ENCODE measurements around the gene XIRP1. TPM values are rescaled to one million over a fixed set of nuclear protein-coding genes. Genes with fewer than 3 reads are reported as not detected.

The XIRP1 gene
- total and polyA plus RNA-seq, 7 donors, result 111 to 2,126 (median 601) TPM

GRCh38 chr3:39146611-39147591 is 45.5 kb downstream of the XIRP1 start:
- 15 to 22% (median 16%) methylated on average over 14 to 15 of the region's 15 CpGs for WGBS, 3 donors
- H3K27ac ChIP-seq, result peak overlapping the region; percentile 99
- H3K4me1 ChIP-seq, result peaks cover 73% of the 10 kb centered on the region
- H3K9me3 ChIP-seq, result no peaks in the 10 kb centered on the region
- no peak for TF ChIP-seq CTCF (IDR thresholded peaks at IDR 0.05)
- H3K27me3 ChIP-seq (ENCODE audit: insufficient read depth in 3 of 3, low read length in 2 of 3), result no peaks in the 10 kb centered on the region
- peak; percentile 91 to 93 for DNase-seq
- peak overlapping the region; percentile 93 for H3K4me3 ChIP-seq
- peak; percentile 64 to 77 (median 74) for ATAC-seq
- peaks cover 8 to 46% of the 10 kb centered on the region in 2 donors for H3K36me3 ChIP-seq (ENCODE audit: insufficient read depth in 1 of 2, low read depth in 1 of 2)
- intact Hi-C loops (cut with DNase I), result loop anchor here in 1 of 2 donors (5.0 kb wide), 1 partner anchor 40 kb away; the partner anchor contains the start of genes GORASP1 and TTC21A

GRCh38 chr3:39146083-39146501 is 46.3 kb downstream of the XIRP1 start:
- ATAC-seq, result no peak
- intact Hi-C loops (cut with DNase I), result loop anchor here in 1 of 2 donors (5.0 kb wide), 1 partner anchor 39 kb away; the partner anchor contains the start of genes GORASP1 and TTC21A
- Histone ChIP-seq H3K4me1 (peaks cover 73% of the 10 kb centered on the region), H3K27me3 (ENCODE audit: insufficient read depth in 3 of 3, low read length in 2 of 3) (no peaks in the 10 kb centered on the region), H3K36me3 (ENCODE audit: insufficient read depth in 1 of 2, low read depth in 1 of 2) (peaks cover 8 to 54% of the 10 kb centered on the region in 2 donors), H3K27ac (peak overlapping the region; percentile 99), H3K9me3 (no peaks in the 10 kb centered on the region), H3K4me3 (no peak overlapping the region)
- TF ChIP-seq CTCF (IDR thresholded peaks at IDR 0.05), result no peak
- no peak for DNase-seq
- 53 to 58% (median 54%) methylated on average over 11 of the region's 11 CpGs for WGBS, 3 donors

GRCh38 chr3:39144748-39145380 is 47.5 kb downstream of the XIRP1 start:
- DNase-seq (no peak), ATAC-seq (no peak)
- peaks cover 68% of the 10 kb centered on the region for H3K4me1 ChIP-seq
- H3K27me3 ChIP-seq (ENCODE audit: insufficient read depth in 3 of 3, low read length in 2 of 3), result no peaks in the 10 kb centered on the region
- intact Hi-C loops (cut with DNase I), result loop anchor here (5.0 kb wide), 1 partner anchor 38 kb away; the partner anchor contains the start of genes GORASP1 (in 2 of the 2) and TTC21A (in 2 of the 2)
- no peak for TF ChIP-seq CTCF (IDR thresholded peaks at IDR 0.05)
- H3K36me3 ChIP-seq (ENCODE audit: insufficient read depth in 1 of 2, low read depth in 1 of 2), result peaks cover 8 to 66% of the 10 kb centered on the region in 2 donors
- H3K27ac ChIP-seq, result no peak overlapping the region
- WGBS, 3 donors, result 92 to 97% (median 94%) methylated on average over 23 of the region's 23 CpGs
- no peak overlapping the region for H3K4me3 ChIP-seq
- no peaks in the 10 kb centered on the region for H3K9me3 ChIP-seq

- TF ChIP-seq CTCF (IDR thresholded peaks at IDR 0.05), result no peak
- Histone ChIP-seq H3K4me1 (peaks cover 61% of the 10 kb centered on the region), H3K27ac (peak overlapping the region; percentile 77), H3K9me3 (no peaks in the 10 kb centered on the region), H3K36me3 (ENCODE audit: insufficient read depth in 1 of 2, low read depth in 1 of 2) (peaks cover 8 to 66% of the 10 kb centered on the region in 2 donors), H3K4me3 (no peak overlapping the region), H3K27me3 (ENCODE audit: insufficient read depth in 3 of 3, low read length in 2 of 3) (no peaks in the 10 kb centered on the region)
- intact Hi-C loops (cut with DNase I), result loop anchor here in 1 of 2 donors (5.0 kb wide), 1 partner anchor 37 kb away; the partner anchor contains the start of genes GORASP1 and TTC21A
- DNase-seq, result peak in 1 of 2 donors; percentile 56
- no peak for ATAC-seq
- 67 to 72% (median 71%) methylated on average over 20 of the region's 20 CpGs for WGBS, 3 donors
Observed at GRCh38 chr3:39144095-39144747, 48.2 kb downstream of the XIRP1 start.

Data from psoas muscle (tissue), 8 donors.